Central memory CD8-positive, alpha-beta T cell (primary cell): Measurements from ENCODE around the gene MTM1.

Experiments
- ATAC-seq: fragments of 150-1000 bp; cut with Tn5 transposase; replicated peaks from 2 replicates; pipeline ENCODE4 v1.10.0; 2022; ENCODE audit warnings: mild to moderate bottlenecking, moderate FRiP score, moderate number of reproducible peaks; ENCODE audit not compliant: poor library complexity, severe bottlenecking; ENCODE audit errors: extremely low read depth
- DNase-seq, 2 donors: peaks; one replicate each; pipeline ENCODE4 v3.0.0; 2021; ENCODE audit warnings: low spot score in 2 of 2
- H3K27ac Mint-ChIP-seq: one replicate; pipeline ENCODE4 v1.8.0; 2022; ENCODE audit warnings: low read depth, mild to moderate bottlenecking, moderate library complexity, mixed read lengths
- H3K27me3 Mint-ChIP-seq: one replicate; pipeline ENCODE4 v1.8.0; 2022; ENCODE audit warnings: mixed read lengths
- H3K36me3 Mint-ChIP-seq: one replicate; pipeline ENCODE4 v1.8.0; 2022; ENCODE audit warnings: mild to moderate bottlenecking, moderate library complexity, mixed read lengths; ENCODE audit not compliant: insufficient read depth
- H3K4me1 Mint-ChIP-seq: one replicate; pipeline ENCODE4 v1.8.0; 2022; ENCODE audit warnings: mixed read lengths
- H3K4me3 Mint-ChIP-seq: one replicate; pipeline ENCODE4 v1.8.0; 2022; ENCODE audit warnings: mild to moderate bottlenecking, moderate library complexity, mixed read lengths
- H3K9me3 Mint-ChIP-seq: one replicate; pipeline ENCODE4 v1.8.0; 2022; ENCODE audit warnings: mixed read lengths

MTM1 gene

GRCh38 chrX:150566734-150567182, 1.7 kb upstream of the MTM1 start:
- no peaks in the 10 kb centered on the region for H3K27me3 Mint-ChIP-seq
- no peaks in the 10 kb centered on the region for H3K9me3 Mint-ChIP-seq
- no peak overlapping the region for H3K4me3 Mint-ChIP-seq
- no peak overlapping the region for H3K27ac Mint-ChIP-seq
- peaks cover 2% of the 10 kb centered on the region for H3K4me1 Mint-ChIP-seq
- ATAC-seq (no peak), DNase-seq (no peak)
- peaks cover 6% of the 10 kb centered on the region for H3K36me3 Mint-ChIP-seq

- Mint-ChIP-seq H3K9me3 (no peaks in the 10 kb centered on the region), H3K27me3 (no peaks in the 10 kb centered on the region), H3K27ac (no peak overlapping the region), H3K4me3 (peak overlapping the region; percentile 79), H3K36me3 (peaks cover 6% of the 10 kb centered on the region), H3K4me1 (peaks cover 12% of the 10 kb centered on the region)
- DNase-seq (no peak), ATAC-seq (no peak)
Observed at GRCh38 chrX:150567645-150568319, 639 bp upstream of the MTM1 start.

- H3K27me3 Mint-ChIP-seq: no peaks in the 10 kb centered on the region
- H3K36me3 Mint-ChIP-seq: peaks cover 6% of the 10 kb centered on the region
- H3K27ac Mint-ChIP-seq: no peak overlapping the region
- DNase-seq: peak in 1 of 2 donors; percentile 19
- H3K9me3 Mint-ChIP-seq: no peaks in the 10 kb centered on the region
- peak; percentile 57 for ATAC-seq
- peaks cover 26% of the 10 kb centered on the region for H3K4me1 Mint-ChIP-seq
- H3K4me3 Mint-ChIP-seq: peak overlapping the region; percentile 79
Observed at GRCh38 chrX:150569155-150569477, 695 bp downstream of the MTM1 start.

- no peaks in the 10 kb centered on the region for H3K9me3 Mint-ChIP-seq
- H3K36me3 Mint-ChIP-seq: peaks cover 6% of the 10 kb centered on the region
- H3K27ac Mint-ChIP-seq: no peak overlapping the region
- DNase-seq: no peak
- H3K4me1 Mint-ChIP-seq: peaks cover 36% of the 10 kb centered on the region
- peak overlapping the region; percentile 79 for H3K4me3 Mint-ChIP-seq
- H3K27me3 Mint-ChIP-seq: no peaks in the 10 kb centered on the region
- ATAC-seq: no peak
Observed at GRCh38 chrX:150570512-150570911, 2.1 kb downstream of the MTM1 start.

- Mint-ChIP-seq H3K27me3 (no peaks in the 10 kb centered on the region), H3K4me1 (peaks cover 50% of the 10 kb centered on the region), H3K27ac (no peak overlapping the region)
Observed at GRCh38 chrX:150572206-150572605, 3.8 kb downstream of the MTM1 start.

GRCh38 chrX:150573106-150573505, 4.7 kb downstream of the MTM1 start:
- no peak for ATAC-seq
- no peaks in the 10 kb centered on the region for H3K9me3 Mint-ChIP-seq
- H3K4me3 Mint-ChIP-seq: peak overlapping the region; percentile 68
- peaks cover 50% of the 10 kb centered on the region for H3K4me1 Mint-ChIP-seq
- no peak for DNase-seq
- no peak overlapping the region for H3K27ac Mint-ChIP-seq
- H3K27me3 Mint-ChIP-seq: no peaks in the 10 kb centered on the region
- H3K36me3 Mint-ChIP-seq: peaks cover 4% of the 10 kb centered on the region

More at GRCh38 chrX:150572206-150572605, 3.8 kb downstream of the MTM1 start:
- Mint-ChIP-seq H3K9me3 (no peaks in the 10 kb centered on the region), H3K4me3 (peak overlapping the region; percentile 61), H3K36me3 (peaks cover 6% of the 10 kb centered on the region)
- no peak for ATAC-seq
- no peak for DNase-seq

GRCh38 chrX:150573702-150574101, 5.3 kb downstream of the MTM1 start:
- H3K27ac Mint-ChIP-seq: no peak overlapping the region
- H3K9me3 Mint-ChIP-seq: no peaks in the 10 kb centered on the region
- peak overlapping the region; percentile 68 for H3K4me3 Mint-ChIP-seq
- no peak for DNase-seq
- no peaks in the 10 kb centered on the region for H3K27me3 Mint-ChIP-seq
- no peak for ATAC-seq
- peaks cover 50% of the 10 kb centered on the region for H3K4me1 Mint-ChIP-seq
- peaks cover 4% of the 10 kb centered on the region for H3K36me3 Mint-ChIP-seq

- Mint-ChIP-seq H3K27me3 (no peaks in the 10 kb centered on the region), H3K4me3 (peak overlapping the region; percentile 68), H3K27ac (peak overlapping the region; percentile 41), H3K36me3 (peaks cover 5% of the 10 kb centered on the region), H3K4me1 (peaks cover 50% of the 10 kb centered on the region), H3K9me3 (no peaks in the 10 kb centered on the region)
- ATAC-seq (peak; percentile 51), DNase-seq (no peak)
Observed at GRCh38 chrX:150574559-150575418, 6.4 kb downstream of the MTM1 start.

GRCh38 chrX:150575419-150575814, 7.0 kb downstream of the MTM1 start:
- peak overlapping the region; percentile 41 for H3K27ac Mint-ChIP-seq
- peak; percentile 49 for ATAC-seq

GRCh38 chrX:150577174-150577573, 8.8 kb downstream of the MTM1 start:
- no peaks in the 10 kb centered on the region for H3K9me3 Mint-ChIP-seq
- peaks cover 51% of the 10 kb centered on the region for H3K4me1 Mint-ChIP-seq
- no peak overlapping the region for H3K4me3 Mint-ChIP-seq
- no peak overlapping the region for H3K27ac Mint-ChIP-seq
- peaks cover 4% of the 10 kb centered on the region for H3K36me3 Mint-ChIP-seq
- DNase-seq: no peak
- H3K27me3 Mint-ChIP-seq: no peaks in the 10 kb centered on the region
- ATAC-seq: no peak

More at GRCh38 chrX:150575419-150575814, 7.0 kb downstream of the MTM1 start:
- Mint-ChIP-seq H3K9me3 (no peaks in the 10 kb centered on the region), H3K36me3 (peaks cover 4% of the 10 kb centered on the region), H3K4me3 (peak overlapping the region; percentile 68), H3K27me3 (no peaks in the 10 kb centered on the region), H3K4me1 (peaks cover 54% of the 10 kb centered on the region)
- DNase-seq: no peak

- Mint-ChIP-seq H3K36me3 (peaks cover 7% of the 10 kb centered on the region), H3K9me3 (no peaks in the 10 kb centered on the region), H3K4me1 (peaks cover 13% of the 10 kb centered on the region), H3K27me3 (no peaks in the 10 kb centered on the region), H3K4me3 (no peak overlapping the region), H3K27ac (no peak overlapping the region)
- DNase-seq: no peak
- no peak for ATAC-seq
Observed at GRCh38 chrX:150581093-150581775, 12.8 kb downstream of the MTM1 start.

- H3K27ac Mint-ChIP-seq: no peak overlapping the region
- peaks cover 7% of the 10 kb centered on the region for H3K4me1 Mint-ChIP-seq
- ATAC-seq (no peak), DNase-seq (no peak)
- no peak overlapping the region for H3K4me3 Mint-ChIP-seq
- H3K27me3 Mint-ChIP-seq: no peaks in the 10 kb centered on the region
- no peaks in the 10 kb centered on the region for H3K9me3 Mint-ChIP-seq
- H3K36me3 Mint-ChIP-seq: peaks cover 7% of the 10 kb centered on the region
Observed at GRCh38 chrX:150582338-150582948, 14.0 kb downstream of the MTM1 start.
